GM18870 (cell line): ENCODE data around the gene LILRB5.
"Not testable (repeated sequence)": the region's sequence is repeated elsewhere in the genome, so short reads cannot be mapped to it uniquely, and the experiment has no call there.

ENCODE experiments used
- ATAC-seq: cut with Tn5 transposase; IDR thresholded peaks from one replicate; pipeline ENCODE4 v1.9.1; 2021; ENCODE audit warnings: moderate library complexity; ENCODE audit not compliant: unreplicated experiment

The LILRB5 gene

DNA sequence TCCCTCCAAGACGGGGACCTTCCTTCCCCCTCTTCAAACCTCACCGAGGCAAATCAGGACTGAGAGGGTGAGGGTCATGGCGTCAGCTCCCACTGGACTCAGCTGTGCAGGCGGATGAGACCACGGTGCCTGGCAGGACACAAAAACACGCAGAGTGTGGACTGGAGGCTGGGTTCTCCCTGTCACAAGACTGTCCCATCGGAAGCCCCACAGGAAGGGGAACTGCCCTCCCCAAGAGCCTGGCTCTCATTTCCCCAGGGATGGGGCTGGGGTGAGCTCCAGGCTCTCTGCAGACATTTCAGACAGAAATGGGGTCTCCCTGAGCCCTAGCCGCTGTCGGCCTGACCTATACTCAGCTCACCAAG is at the start of gene LILRB5:
LILRB5 (minus strand) TSS at position 158 of the 365 bp plus-strand sequence; CDS start at position 78, 80 bp downstream.
- no peak for ATAC-seq

DNA sequence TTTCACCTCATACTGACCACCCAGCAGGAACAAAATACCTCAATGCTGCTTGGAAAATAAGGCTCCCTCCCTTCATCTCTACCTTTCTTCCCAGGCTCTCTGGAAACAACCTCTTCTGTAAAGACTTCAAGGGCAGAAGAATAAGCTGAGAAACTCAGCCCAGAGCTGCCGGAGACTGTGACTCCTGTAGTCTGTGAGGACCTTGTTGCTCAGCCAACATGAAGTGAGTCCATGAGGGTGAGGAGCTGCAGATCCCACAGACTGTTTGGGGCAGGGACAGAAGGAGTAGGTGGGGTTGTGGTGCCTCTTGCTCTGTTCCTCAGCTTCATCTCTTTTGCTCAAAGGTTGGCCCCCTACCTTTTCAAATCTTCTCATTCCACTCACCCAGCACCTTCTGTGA is 48.1 kb upstream of the LILRB5 start:
- no peak for ATAC-seq

DNA sequence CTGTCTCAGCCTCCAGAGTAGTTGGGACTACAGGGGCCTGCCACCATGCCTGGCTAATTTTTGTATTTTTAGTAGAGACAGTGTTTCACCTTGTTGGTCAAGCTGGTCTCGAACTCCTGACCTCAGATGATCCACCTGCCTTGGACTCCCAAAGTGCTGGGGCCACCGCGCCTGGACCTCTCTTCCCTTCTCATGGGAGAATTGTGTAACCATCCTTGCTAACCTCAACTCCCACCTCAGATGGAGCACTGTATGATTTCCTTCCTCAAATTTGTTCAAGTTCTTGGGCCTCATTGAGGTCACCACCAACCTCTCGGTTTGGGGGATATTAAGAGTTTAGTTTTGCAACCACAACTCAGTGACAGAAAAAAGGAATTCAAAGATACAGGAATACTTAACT is 45.2 kb upstream of the LILRB5 start:
- ATAC-seq, result no peak

DNA sequence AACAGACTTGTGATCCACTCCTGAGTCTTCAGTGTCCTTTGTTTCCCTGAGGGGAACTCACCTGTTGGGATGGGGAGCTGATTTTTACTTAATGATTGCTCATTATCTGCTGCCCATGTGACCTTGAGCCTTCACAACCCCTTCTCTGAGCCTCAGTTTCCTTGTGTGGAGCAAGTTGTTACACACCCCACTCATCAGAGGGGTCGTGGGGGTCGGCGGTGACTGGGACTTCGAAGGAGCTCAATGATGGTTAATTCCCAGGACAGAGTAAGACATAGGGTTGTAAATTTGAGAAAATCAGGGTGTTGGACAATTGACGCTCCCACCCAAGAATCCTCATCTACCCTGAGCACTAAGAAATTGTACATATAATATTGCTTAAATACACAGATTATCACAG is 42.4 kb upstream of the LILRB5 start:
- ATAC-seq, result no peak

DNA sequence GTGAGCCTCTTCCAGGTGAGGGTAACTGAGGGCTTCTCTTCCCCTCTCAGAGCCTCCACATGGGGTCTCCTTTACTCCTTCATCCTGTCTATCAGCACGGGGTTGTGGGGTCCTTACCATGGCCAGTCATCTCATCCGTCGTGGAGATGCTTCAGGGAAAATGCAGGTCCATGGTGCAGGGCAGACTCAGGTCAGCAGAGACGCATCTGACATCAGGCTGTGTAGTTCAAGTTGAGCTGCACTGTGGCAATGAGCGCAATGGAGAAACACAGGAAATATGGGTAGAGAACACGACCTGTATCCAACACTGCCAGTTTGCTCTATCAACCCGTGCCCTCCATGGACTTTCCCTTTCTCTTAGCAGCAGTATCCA is 42.0 kb upstream of the LILRB5 start:
- ATAC-seq, result no peak

DNA sequence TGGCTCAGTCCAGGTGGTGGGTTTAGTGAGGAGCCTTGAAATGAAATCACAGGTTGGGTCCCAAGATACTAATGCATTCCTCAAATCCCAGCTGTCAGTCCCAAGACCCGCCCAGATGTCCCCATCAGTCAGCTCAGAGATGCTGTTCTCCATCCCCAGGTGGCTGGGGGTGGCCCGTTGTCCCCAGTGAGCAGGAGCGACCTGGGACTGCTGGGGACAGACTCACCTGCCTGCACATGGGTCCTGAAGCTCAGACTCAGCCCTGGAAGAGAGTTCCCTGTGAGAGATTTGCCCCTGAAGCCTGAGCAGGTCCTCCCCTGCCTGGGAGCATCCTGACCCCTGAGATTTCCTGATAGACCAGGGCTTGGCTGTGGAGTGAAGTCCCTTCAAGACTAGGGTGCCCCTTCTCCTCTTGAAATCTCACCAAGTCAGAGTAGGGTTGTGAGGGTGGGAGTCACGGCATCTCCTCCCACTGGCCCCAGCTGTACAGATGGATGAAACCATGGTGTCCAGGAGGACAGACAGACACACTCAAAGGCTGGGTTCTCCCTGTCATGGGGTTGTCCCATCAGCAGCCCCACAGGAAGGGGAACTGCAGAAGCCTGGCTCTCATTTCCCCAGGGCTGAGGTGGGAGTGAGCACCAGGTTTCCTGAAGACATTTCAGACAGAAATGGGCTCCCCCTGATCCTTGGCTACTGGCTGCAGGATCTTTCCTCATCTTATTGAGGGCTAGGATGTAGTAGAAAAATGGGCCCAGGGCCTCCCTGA is 41.5 kb upstream of the LILRB5 start:
- no peak for ATAC-seq

DNA sequence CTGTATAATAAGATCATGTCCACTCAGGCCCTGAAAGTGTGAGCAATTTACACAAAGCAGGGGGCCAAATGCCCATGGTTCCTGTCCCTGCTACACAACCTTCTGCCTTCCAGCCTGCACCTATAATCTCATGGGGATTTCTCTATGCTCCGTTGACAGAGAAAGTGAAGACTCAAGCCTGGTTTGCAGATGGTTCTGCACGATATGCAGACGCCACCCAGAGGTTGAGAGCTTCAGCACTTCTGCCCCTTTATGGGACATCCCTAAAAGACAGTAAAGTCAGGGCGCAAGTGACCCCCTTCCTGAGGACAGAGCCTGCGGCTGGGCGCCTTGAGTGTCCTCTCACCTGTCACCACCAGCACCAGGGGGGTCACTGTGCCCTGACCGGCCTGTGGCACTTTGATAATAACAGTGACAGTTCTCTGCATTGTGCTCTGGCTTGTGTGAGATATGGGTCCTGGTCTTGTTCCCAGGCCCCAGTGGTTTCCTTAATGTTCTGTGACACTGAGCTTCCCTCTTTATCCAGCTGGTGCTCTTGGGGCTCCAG is 40.8 kb upstream of the LILRB5 start:
- ATAC-seq, result no peak

DNA sequence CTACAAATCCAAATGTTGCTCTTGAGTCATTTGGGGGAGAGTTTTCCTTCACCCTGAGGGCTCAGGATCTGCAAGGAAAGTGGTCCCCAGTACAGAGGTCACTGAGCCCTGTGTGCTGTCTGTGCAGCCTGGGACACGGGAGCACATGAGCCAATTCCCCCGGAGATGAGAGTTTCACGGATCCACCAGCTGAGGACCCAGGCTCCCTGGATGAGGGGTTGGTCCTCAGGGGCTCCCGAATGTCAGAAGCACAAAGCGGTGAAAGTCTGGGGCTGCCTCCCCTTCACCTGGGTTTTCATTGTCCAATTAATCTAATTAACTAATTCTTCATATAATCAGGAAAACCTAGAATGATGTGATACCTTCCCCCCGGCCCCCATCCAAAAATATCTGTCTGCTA is 37.5 kb upstream of the LILRB5 start:
- no peak for ATAC-seq

DNA sequence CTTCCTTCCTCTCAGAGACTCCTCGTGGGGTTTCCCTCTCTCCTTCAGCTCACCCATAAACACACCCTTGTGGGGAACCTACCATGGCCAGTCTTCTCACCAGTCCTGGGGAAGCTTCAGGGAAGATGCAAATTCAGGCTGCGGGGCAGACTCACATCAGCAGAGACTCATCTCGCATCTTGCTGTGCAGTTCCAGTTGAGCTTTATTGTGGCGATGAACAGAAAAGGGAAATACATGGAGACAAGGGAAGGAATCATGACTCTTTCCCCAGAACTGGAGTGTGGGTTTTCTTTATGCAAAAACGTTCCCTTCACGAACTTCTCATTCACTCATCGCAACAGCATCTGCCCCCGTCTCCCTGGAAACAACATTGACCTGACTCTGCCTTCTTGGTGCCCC is 32.1 kb upstream of the LILRB5 start:
- ATAC-seq, result not testable (repeated sequence)

DNA sequence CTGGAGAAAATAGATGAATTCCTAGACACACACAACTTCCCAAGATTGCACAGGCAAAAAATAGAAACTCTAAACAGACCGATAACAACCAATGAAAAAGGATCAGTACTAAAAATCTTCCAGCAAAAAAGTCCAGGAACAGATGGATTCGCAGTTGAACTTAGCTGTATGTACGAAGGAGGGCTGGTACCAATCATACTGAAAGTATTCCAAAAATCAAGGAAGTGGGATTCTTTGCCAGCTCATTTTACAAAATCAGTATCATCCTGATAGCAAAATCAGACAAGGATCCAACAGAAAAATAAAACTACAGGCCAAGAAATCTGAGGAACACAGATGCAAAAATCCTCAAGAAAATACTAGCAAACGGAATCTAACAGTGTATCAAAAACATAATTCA is 30.4 kb upstream of the LILRB5 start:
- ATAC-seq, result no peak

DNA sequence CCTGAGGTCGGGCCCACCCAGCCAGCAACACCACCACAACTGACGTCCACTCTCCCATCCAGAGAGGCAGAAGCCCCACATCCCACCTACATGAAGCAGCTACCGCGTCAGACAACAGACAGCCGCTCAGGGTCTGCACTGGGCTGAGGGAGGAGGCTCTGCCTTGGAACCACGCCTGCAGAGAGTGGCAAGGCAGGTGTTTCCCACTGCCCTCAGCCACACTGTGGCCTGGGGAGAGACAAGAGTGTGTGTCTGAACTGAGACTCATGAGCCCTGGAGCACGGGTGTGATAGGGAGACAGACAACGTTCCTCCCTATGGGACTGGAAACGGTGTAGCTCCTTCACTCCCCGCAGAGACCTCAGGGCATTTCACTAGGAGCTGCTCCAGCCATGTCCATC is 29.2 kb upstream of the LILRB5 start:
- ATAC-seq, result not testable (repeated sequence)

DNA sequence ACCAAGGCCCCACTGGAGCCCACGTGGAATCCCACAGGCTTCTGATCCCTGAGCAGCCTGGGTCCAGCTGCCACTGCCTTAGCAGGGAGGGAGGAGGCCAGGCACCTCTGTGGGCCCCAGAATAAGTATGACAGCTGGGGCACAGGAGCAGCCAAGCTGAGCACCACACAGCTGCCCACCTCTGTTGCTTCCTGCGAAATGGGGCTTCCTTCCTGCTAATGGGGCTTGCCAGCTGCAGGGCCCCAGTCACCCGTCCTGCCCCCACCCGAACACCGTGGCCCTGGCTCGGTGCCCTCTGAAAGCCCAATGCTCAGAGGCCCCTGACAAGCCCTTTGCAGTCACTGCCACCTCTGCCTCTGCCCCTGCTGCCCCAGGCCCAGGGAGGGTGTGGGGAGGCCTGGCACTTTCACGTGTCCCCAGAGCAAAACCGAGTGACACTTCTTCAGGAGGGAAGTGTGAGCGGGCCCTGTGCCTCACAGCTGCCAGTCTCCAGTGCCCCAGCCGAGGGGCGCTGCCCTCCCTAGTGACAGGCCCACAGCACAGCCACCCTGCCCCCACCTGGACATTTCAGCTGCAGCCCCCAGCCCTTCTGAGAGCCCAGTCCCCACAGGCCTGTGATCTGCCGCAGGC is 28.5 kb upstream of the LILRB5 start:
- ATAC-seq, result not testable (repeated sequence)

DNA sequence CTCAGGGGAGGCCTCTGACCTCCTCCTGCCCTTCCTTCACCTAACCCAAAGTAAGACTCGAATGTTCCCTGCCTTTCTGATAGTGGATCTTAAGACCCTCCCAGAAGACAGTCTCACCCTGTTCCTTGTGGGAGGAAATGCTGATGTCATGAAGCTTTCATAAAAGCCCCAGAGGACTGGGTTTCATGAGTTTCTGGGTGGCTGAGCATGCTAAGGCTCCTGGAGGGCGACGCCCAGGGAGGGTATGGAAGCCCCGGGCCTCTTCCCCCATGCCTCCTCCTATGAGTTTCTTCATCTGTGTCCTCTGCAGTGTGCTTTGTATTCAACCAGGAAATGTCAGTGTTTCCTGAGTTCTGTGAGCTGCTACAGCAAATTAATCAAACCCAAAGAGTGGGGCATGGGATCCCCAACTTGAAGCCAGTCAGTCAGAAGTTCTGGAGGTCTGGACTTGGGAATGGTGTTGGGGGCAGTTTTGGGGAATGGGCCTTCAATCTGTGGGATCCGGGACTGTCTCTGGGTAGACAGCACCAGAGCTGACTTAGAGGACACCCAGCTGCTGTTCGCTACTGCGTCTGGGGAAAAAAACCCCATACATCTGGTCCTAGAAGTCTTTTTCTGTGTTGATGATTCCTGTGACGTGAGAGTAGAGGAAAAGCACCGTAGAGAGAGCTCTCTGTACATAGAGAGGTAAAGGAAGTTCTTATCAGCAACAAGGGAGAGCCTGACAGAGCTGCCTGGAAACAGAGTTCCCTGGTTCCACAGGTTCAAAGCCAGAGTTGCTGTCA is 25.8 kb upstream of the LILRB5 start:
- ATAC-seq, result no peak

DNA sequence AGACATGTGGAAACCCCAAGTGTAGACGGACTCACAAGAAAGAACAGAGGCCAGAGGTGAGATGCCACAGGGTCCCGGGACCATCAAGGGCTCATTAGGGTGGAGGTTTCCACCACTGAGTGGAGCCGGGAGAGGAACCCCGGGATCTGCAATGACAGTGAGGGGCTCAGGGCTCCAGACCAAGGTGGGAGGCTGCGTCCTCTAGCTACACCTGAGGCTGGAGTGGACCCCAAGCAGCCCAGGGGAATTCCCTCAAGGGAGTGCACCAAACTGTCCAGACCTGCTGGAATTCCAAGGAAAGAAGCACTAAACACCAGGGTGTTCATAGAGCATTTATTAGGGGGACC is 24.6 kb upstream of the LILRB5 start:
- not testable (repeated sequence) for ATAC-seq

DNA sequence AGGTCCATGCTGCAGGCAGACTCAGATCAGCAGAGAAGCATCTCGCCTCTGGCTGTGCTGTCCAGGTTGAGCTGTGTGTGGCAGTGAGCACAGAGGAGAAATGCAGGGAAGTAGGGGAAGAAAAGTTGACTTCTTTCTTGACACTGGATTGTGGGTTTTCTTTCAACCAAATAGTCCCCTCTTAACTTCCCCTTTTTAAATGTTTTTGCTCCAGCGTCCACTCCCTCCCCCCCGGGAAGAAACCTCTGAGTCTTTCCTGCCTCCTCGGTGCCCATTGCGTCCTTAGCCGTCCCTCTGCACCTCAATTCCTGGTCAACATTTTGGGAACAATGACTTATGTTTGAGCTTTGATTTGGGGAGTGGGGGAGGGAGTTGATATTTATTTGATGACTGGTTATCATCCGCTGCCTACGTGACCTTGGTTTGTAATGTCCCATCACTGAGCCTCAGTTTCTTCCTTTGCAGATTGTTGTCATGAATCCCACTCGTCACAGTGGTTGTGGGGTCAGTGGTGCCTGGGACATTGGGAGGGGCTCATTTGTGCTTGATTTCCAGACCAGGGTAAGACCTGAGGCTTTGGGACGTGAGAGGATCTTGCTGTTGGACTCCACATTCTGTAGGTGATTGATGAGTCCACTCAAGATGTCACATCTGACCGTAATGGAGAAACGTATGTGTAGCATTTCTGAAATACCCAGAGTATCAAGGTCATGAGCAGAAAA is 24.1 kb upstream of the LILRB5 start, which contains the start of gene LILRB2:
LILRB2 (minus strand) TSS at position 104 of the 722 bp plus-strand sequence. CDS start 614 bp downstream, outside the sequence.
- no peak for ATAC-seq

DNA sequence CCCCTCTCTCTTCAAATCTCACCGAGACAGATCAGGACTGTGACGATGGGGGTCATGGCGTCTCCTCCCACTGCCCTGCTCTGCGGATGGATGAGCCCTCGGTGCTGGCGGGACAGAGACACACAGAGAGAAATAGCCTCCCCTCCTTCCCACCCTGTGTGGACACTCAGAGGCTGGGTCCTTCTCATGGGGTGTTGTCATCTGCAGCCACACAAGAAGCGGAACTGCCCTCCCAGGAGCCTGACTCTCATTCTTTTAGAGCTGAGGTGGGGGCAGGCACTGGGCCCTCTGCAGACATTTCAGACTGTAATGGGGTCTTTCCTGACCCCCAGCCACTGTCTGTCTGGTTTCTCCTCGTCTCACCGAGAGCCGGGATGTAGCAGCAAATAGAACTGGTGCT is 23.4 kb upstream of the LILRB5 start:
- ATAC-seq, result not testable (repeated sequence)

DNA sequence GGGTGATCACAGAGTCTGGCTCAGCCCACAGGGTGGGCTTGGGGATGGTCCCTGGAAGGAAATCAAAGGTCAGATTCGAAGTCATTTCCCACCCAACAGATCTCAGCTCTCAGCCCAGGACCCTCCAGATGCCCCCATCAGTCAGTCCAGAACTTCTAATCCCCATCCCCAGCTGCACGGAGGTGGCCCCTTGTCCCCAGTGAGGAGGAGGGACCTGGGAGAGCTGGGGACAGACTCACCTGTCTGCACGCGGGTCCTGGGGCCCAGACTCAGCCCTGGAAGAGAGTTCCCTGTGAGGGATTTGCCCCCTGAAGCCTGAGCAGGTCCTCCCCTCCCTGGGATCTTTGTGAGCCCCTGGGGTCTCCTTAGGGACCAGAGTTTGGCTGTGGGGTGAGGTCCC is 23.0 kb upstream of the LILRB5 start:
- not testable (repeated sequence) for ATAC-seq

DNA sequence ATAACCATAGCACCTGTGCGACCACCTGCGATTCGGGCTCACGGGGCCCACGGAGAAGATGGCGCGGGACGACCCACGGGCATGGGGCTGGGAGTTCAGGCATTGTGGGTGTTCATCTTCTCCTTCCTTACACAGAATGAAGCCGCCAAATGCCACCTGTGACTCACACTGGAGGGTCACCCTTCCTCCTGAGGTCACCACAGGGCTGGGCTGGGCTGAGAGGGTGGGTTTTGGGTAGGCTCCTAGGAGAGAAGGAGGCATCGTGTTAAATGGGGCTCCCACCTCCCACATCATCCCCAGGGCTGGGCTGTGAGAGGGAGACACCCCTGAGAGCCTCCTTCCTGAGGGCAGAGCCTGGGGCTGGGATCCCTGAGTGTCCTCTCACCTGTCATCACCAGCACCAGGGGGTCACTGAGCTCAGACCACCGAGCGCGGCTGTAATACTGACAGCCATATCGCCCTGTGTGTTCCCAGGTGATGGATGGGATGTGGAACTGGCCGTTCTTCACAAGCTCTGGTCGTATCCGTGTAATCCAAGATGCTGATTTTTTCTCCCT is 22.4 kb upstream of the LILRB5 start:
- ATAC-seq, result no peak

DNA sequence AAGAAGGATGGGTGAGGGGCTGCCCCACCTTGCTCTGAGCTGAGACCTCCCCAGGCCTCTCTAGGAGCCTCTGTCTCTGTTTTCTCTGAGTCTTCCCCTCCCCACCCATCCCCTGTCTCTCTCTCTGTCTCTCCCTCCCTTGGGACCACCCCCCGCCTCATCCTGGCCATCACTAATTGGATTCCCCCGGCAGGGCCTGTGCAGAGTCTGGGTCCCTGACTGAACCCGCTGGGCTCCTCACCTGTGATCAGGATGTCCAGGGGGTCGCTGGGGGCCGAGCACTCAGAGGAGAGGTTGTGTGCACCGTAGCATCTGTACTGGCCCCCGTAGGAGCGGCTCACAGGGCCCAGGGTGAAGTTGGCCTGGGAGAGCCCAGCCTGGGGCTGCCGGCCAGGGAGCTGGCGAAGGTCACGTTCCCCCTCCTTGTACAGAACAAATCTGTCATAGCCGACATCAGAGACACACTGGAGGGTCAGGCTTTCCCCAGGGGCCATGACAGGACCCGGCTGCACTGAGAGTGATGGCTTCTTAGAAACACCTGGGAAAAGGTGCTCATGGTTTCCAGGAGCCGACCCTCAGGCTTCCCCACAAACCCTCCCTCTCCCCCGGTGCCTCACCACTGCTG is 21.6 kb upstream of the LILRB5 start:
- ATAC-seq, result not testable (repeated sequence)

DNA sequence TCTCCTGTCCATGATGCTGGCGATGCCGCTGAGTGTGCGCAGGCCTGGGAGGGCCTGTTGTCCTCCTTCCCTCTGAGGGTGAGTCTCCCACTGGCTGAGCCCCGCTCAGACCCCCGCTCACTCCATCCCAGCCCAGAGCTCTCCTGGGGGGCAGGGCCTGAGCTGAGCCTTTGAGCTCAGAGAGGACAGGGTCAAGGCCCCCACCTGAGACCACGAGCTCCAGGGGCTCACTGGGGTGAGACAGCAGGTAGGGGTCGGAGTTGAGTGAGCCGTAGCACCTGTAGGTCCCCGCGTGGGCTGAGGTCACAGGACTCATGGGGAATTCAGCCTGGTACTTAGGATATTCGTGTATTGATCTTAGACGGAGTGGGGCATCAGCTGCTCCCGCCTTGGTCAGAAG is 21.0 kb upstream of the LILRB5 start:
- not testable (repeated sequence) for ATAC-seq
